Measurements from ENCODE around the gene LANCL1.

The LANCL1 gene

GRCh38 chr2:210476194-210477128 is at the start of gene LANCL1:
Gene LANCL1, minus strand, starts transcription at chr2:210476759. Its CDS starts 363 bp downstream, at chr2:210476396.
- peak; percentile 81 for DNase-seq

- no peak for DNase-seq
Measured at GRCh38 chr2:210524533-210524932, 48.0 kb upstream of the LANCL1 start.

- DNase-seq: no peak
Measured at GRCh38 chr2:210523650-210524289, 47.2 kb upstream of the LANCL1 start.

- DNase-seq: no peak
Measured at GRCh38 chr2:210522399-210522798, 45.8 kb upstream of the LANCL1 start.

- DNase-seq: no peak
Measured at GRCh38 chr2:210519594-210519993, 43.0 kb upstream of the LANCL1 start.

- DNase-seq: no peak
Measured at GRCh38 chr2:210517264-210517663, 40.7 kb upstream of the LANCL1 start.

- DNase-seq: no peak
Measured at GRCh38 chr2:210515911-210516310, 39.4 kb upstream of the LANCL1 start.

GRCh38 chr2:210503725-210504191 is 27.2 kb upstream of the LANCL1 start:
- no peak for DNase-seq

- DNase-seq: peak; percentile 40
Measured at GRCh38 chr2:210503001-210503623, 26.6 kb upstream of the LANCL1 start.

- no peak for DNase-seq
Measured at GRCh38 chr2:210496512-210496911, 20.0 kb upstream of the LANCL1 start.

- DNase-seq: no peak
Measured at GRCh38 chr2:210493528-210493927, 17.0 kb upstream of the LANCL1 start.

- no peak for DNase-seq
Measured at GRCh38 chr2:210481601-210482175, 5.1 kb upstream of the LANCL1 start.

GRCh38 chr2:210480764-210481163 is 4.2 kb upstream of the LANCL1 start:
- no peak for DNase-seq

GRCh38 chr2:210480079-210480478 is 3.5 kb upstream of the LANCL1 start:
- no peak for DNase-seq

GRCh38 chr2:210478661-210479060 is 2.1 kb upstream of the LANCL1 start:
- no peak for DNase-seq

- peak; percentile 60 for DNase-seq
Measured at GRCh38 chr2:210477496-210477895, 937 bp upstream of the LANCL1 start.

GRCh38 chr2:210475706-210476105 is 853 bp downstream of the LANCL1 start:
- DNase-seq: no peak

GRCh38 chr2:210474776-210475175 is 1.8 kb downstream of the LANCL1 start:
- DNase-seq: no peak

- no peak for DNase-seq
Measured at GRCh38 chr2:210461401-210461800, 15.2 kb downstream of the LANCL1 start.

- DNase-seq: no peak
Measured at GRCh38 chr2:210460322-210461227, 16.0 kb downstream of the LANCL1 start.

GRCh38 chr2:210459880-210460279 is 16.7 kb downstream of the LANCL1 start:
- DNase-seq: no peak

- no peak for DNase-seq
Measured at GRCh38 chr2:210459407-210459806, 17.2 kb downstream of the LANCL1 start.

All from fibroblast of skin of right quadriceps (primary cell).